WTC11 (cell line): ENCODE results near the gene CFAP100. TPM values are rescaled to one million over a fixed set of nuclear protein-coding genes. Genes with fewer than 3 reads are reported as not detected.

ENCODE experiments used
- FOXJ3 ChIP-seq: sonication (generic); formaldehyde crosslinking; IDR thresholded peaks from 2 replicates; pipeline ENCODE4 v1.9.0; 2021; ENCODE audit warnings: missing genetic modification reagents, mild to moderate bottlenecking, borderline replicate concordance
- FOXP1 ChIP-seq: sonication (generic); formaldehyde crosslinking; IDR thresholded peaks from 2 replicates; pipeline ENCODE4 v1.8.0; 2022; ENCODE audit warnings: missing genetic modification reagents, mild to moderate bottlenecking, moderate library complexity, borderline replicate concordance
- GABPB1 ChIP-seq: sonication (generic); formaldehyde crosslinking; IDR thresholded peaks from 2 replicates; pipeline ENCODE4 v1.8.1; 2023; ENCODE audit warnings: mild to moderate bottlenecking, missing genetic modification reagents
- GRHL2 ChIP-seq: fragments of 250-450 bp; sonication (Bioruptor Pico); IDR thresholded peaks from 2 replicates; pipeline ENCODE4 v1.8.0; 2022; ENCODE audit warnings: mild to moderate bottlenecking, moderate library complexity; ENCODE audit not compliant: insufficient replicate concordance, severe bottlenecking
- HMGA2 ChIP-seq: fragments of 250-450 bp; sonication (Bioruptor Pico); IDR thresholded peaks from 2 replicates; pipeline ENCODE4 v1.4.0; 2021; ENCODE audit warnings: mild to moderate bottlenecking, moderate library complexity
- MYBL2 ChIP-seq: sonication (generic); formaldehyde crosslinking; IDR thresholded peaks from 2 replicates; pipeline ENCODE4 v1.8.1; 2023; ENCODE audit warnings: mild to moderate bottlenecking, moderate library complexity, missing genetic modification reagents
- NFATC4 ChIP-seq: fragments of 250-450 bp; sonication (Bioruptor Pico); IDR thresholded peaks from 2 replicates; pipeline ENCODE4 v1.9.0; 2021; ENCODE audit warnings: mild to moderate bottlenecking
- RELA ChIP-seq: sonication (generic); formaldehyde crosslinking; IDR thresholded peaks from 2 replicates; pipeline ENCODE4 v1.8.1; 2022; ENCODE audit warnings: missing genetic modification reagents, mild to moderate bottlenecking, borderline replicate concordance
- RORB ChIP-seq: fragments of 250-450 bp; sonication (Bioruptor Pico); IDR thresholded peaks from 2 replicates; pipeline ENCODE4 v1.9.0; 2021; ENCODE audit warnings: mild to moderate bottlenecking
- SMAD3 ChIP-seq: sonication (generic); formaldehyde crosslinking; IDR thresholded peaks from 2 replicates; pipeline ENCODE4 v1.8.0; 2022; ENCODE audit warnings: missing genetic modification reagents, mild to moderate bottlenecking, borderline replicate concordance
- total RNA-seq: library from RNA; stranded (reverse); gene quantifications from 3 replicates; pipeline ENCODE4 v1.2.3, GENCODE V29; 2021
- TF ChIP-seq, protein P1 (sequence below): sonication (generic); formaldehyde crosslinking; conservative IDR thresholded peaks from 2 replicates; pipeline ENCODE4 v1.8.1; 2023; ENCODE audit warnings: mild to moderate bottlenecking, low read depth, missing genetic modification reagents, moderate library complexity
- TF ChIP-seq, protein P2 (sequence below): sonication (generic); formaldehyde crosslinking; IDR thresholded peaks from 2 replicates; pipeline ENCODE4 v1.8.1; 2023; ENCODE audit warnings: mild to moderate bottlenecking, missing genetic modification reagents
- TF ChIP-seq, protein P3 (sequence below): fragments of 250-450 bp; sonication (Bioruptor Pico); conservative IDR thresholded peaks from 2 replicates; pipeline ENCODE4 v1.9.0; 2021; ENCODE audit warnings: mild to moderate bottlenecking
- TF ChIP-seq, protein P4 (sequence below): sonication (generic); formaldehyde crosslinking; IDR thresholded peaks from 2 replicates; pipeline ENCODE4 v1.8.0; 2023; ENCODE audit warnings: mild to moderate bottlenecking, missing genetic modification reagents
- TF ChIP-seq, protein P5 (sequence below): sonication (generic); formaldehyde crosslinking; IDR thresholded peaks from 2 replicates; pipeline ENCODE4 v1.8.1; 2022; ENCODE audit warnings: mild to moderate bottlenecking, missing genetic modification reagents, moderate library complexity, borderline replicate concordance
- TF ChIP-seq, protein P6 (sequence below): sonication (generic); formaldehyde crosslinking; IDR thresholded peaks from 2 replicates; pipeline ENCODE4 v1.8.1; 2023; ENCODE audit warnings: mild to moderate bottlenecking, missing genetic modification reagents, moderate library complexity
- TF ChIP-seq, protein P7 (sequence below): fragments of 250-450 bp; sonication (Bioruptor Pico); IDR thresholded peaks from 2 replicates; pipeline ENCODE4 v1.9.0; 2021; ENCODE audit warnings: moderate library complexity, mild to moderate bottlenecking, inconsistent platforms, borderline replicate concordance
- TF ChIP-seq, protein P8 (sequence below): sonication (generic); formaldehyde crosslinking; IDR thresholded peaks from 2 replicates; pipeline ENCODE4 v1.8.1; 2022; ENCODE audit warnings: low read depth, missing genetic modification reagents, borderline replicate concordance
- TF ChIP-seq, protein P9 (sequence below): sonication (generic); formaldehyde crosslinking; IDR thresholded peaks from 2 replicates; pipeline ENCODE4 v1.8.0; 2022; ENCODE audit warnings: mild to moderate bottlenecking, missing genetic modification reagents

CFAP100 gene
- total RNA-seq, 1 experiment from 2014 or later = not detected

DNA sequence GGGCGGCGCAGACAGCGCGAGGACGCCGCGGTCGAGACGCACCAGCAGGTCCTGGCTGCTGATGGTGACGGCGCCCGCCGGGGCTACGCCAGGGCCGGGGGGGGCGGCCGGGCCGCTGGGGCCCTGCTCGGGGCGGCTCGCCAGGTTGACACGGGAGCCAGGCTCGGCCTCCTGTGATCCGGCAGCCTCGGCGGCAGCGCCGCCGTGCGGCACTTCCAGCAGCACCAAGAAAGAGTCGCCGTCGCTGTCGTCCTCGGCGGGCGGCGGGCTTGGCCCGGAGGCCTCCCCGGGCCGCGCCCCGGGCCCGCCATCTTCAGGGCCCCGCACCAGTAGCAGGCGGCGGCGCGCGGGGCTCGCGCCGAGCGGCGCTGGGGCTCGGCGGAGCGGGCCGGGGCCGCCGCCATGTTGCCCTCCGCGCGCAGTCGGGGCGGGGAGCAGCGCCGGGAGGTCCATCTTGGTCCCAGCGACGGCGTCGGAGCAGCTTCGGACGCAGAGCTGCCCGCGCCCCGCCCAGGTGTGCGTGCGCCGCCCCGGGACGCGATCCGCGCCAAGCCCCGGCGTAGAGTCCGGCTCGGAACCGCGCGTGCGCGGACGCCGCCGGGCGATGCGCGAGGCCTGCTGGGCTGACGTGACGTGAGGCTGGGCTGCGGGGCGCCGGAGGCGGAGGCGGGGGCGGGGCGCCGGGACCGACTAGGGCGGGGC lies 80.9 kb downstream of the CFAP100 start, which contains the start of gene ZXDC (continued):
- TF ChIP-seq, protein P1, sequence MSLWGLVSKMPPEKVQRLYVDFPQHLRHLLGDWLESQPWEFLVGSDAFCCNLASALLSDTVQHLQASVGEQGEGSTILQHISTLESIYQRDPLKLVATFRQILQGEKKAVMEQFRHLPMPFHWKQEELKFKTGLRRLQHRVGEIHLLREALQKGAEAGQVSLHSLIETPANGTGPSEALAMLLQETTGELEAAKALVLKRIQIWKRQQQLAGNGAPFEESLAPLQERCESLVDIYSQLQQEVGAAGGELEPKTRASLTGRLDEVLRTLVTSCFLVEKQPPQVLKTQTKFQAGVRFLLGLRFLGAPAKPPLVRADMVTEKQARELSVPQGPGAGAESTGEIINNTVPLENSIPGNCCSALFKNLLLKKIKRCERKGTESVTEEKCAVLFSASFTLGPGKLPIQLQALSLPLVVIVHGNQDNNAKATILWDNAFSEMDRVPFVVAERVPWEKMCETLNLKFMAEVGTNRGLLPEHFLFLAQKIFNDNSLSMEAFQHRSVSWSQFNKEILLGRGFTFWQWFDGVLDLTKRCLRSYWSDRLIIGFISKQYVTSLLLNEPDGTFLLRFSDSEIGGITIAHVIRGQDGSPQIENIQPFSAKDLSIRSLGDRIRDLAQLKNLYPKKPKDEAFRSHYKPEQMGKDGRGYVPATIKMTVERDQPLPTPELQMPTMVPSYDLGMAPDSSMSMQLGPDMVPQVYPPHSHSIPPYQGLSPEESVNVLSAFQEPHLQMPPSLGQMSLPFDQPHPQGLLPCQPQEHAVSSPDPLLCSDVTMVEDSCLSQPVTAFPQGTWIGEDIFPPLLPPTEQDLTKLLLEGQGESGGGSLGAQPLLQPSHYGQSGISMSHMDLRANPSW = no peak; the same call in 1 of the 2 replicates
- TF ChIP-seq, protein P2, sequence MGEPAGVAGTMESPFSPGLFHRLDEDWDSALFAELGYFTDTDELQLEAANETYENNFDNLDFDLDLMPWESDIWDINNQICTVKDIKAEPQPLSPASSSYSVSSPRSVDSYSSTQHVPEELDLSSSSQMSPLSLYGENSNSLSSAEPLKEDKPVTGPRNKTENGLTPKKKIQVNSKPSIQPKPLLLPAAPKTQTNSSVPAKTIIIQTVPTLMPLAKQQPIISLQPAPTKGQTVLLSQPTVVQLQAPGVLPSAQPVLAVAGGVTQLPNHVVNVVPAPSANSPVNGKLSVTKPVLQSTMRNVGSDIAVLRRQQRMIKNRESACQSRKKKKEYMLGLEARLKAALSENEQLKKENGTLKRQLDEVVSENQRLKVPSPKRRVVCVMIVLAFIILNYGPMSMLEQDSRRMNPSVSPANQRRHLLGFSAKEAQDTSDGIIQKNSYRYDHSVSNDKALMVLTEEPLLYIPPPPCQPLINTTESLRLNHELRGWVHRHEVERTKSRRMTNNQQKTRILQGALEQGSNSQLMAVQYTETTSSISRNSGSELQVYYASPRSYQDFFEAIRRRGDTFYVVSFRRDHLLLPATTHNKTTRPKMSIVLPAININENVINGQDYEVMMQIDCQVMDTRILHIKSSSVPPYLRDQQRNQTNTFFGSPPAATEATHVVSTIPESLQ (CRISPR knock-in tag) = no peak
- no peak for TF ChIP-seq FOXJ3 (CRISPR knock-in tag)
- TF ChIP-seq, protein P3, sequence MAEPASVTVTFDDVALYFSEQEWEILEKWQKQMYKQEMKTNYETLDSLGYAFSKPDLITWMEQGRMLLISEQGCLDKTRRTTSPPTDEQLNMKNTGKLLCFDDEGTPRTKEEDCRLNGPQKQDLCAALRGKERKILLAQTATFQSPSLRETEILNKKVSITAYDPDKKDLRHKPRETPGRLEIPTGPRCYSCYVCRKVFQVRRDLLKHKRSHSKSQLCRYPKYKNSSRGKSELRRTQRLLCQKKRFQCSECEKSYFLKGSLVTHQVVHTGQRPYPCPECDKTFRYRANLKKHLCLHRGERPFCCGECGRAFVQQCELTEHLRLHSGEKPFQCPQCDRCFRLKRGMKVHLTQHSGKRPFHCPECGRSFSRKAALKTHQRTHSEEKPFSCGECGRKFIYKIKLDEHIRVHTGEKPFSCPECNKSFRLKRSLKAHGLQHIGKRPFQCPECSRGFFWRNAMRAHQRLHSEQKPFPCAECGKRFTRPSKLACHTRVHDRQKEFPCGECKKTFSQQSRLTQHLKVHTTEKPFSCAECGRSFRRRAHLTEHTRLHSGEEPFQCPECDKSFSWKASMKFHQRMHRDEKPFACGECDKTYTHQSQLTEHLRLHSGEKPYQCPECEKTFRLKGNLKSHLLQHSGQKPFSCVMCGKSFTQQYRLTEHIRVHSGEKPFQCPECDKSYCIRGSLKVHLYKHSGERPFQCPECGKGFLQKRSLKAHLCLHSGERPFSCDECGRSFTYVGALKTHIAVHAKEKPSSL (CRISPR knock-in tag) = no peak
- TF ChIP-seq, protein P4, sequence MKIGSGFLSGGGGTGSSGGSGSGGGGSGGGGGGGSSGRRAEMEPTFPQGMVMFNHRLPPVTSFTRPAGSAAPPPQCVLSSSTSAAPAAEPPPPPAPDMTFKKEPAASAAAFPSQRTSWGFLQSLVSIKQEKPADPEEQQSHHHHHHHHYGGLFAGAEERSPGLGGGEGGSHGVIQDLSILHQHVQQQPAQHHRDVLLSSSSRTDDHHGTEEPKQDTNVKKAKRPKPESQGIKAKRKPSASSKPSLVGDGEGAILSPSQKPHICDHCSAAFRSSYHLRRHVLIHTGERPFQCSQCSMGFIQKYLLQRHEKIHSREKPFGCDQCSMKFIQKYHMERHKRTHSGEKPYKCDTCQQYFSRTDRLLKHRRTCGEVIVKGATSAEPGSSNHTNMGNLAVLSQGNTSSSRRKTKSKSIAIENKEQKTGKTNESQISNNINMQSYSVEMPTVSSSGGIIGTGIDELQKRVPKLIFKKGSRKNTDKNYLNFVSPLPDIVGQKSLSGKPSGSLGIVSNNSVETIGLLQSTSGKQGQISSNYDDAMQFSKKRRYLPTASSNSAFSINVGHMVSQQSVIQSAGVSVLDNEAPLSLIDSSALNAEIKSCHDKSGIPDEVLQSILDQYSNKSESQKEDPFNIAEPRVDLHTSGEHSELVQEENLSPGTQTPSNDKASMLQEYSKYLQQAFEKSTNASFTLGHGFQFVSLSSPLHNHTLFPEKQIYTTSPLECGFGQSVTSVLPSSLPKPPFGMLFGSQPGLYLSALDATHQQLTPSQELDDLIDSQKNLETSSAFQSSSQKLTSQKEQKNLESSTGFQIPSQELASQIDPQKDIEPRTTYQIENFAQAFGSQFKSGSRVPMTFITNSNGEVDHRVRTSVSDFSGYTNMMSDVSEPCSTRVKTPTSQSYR (CRISPR knock-in tag) = no peak
- no peak for TF ChIP-seq RORB
- TF ChIP-seq RELA (CRISPR knock-in tag) = no peak
- TF ChIP-seq, protein P5, sequence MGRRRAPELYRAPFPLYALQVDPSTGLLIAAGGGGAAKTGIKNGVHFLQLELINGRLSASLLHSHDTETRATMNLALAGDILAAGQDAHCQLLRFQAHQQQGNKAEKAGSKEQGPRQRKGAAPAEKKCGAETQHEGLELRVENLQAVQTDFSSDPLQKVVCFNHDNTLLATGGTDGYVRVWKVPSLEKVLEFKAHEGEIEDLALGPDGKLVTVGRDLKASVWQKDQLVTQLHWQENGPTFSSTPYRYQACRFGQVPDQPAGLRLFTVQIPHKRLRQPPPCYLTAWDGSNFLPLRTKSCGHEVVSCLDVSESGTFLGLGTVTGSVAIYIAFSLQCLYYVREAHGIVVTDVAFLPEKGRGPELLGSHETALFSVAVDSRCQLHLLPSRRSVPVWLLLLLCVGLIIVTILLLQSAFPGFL = no peak
- no peak for TF ChIP-seq GRHL2 (CRISPR knock-in tag)
- TF ChIP-seq GABPB1 (CRISPR knock-in tag) = no peak
- TF ChIP-seq, protein P6, sequence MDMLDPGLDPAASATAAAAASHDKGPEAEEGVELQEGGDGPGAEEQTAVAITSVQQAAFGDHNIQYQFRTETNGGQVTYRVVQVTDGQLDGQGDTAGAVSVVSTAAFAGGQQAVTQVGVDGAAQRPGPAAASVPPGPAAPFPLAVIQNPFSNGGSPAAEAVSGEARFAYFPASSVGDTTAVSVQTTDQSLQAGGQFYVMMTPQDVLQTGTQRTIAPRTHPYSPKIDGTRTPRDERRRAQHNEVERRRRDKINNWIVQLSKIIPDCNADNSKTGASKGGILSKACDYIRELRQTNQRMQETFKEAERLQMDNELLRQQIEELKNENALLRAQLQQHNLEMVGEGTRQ = 0 out of 2 replicates have a peak, but pooled peaks have one; percentile 5
- TF ChIP-seq, protein P7, sequence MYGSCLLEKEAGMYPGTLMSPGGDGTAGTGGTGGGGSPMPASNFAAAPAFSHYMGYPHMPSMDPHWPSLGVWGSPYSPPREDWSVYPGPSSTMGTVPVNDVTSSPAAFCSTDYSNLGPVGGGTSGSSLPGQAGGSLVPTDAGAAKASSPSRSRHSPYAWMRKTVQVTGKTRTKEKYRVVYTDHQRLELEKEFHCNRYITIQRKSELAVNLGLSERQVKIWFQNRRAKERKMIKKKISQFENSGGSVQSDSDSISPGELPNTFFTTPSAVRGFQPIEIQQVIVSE (CRISPR knock-in tag) = no peak
- TF ChIP-seq, protein P8, sequence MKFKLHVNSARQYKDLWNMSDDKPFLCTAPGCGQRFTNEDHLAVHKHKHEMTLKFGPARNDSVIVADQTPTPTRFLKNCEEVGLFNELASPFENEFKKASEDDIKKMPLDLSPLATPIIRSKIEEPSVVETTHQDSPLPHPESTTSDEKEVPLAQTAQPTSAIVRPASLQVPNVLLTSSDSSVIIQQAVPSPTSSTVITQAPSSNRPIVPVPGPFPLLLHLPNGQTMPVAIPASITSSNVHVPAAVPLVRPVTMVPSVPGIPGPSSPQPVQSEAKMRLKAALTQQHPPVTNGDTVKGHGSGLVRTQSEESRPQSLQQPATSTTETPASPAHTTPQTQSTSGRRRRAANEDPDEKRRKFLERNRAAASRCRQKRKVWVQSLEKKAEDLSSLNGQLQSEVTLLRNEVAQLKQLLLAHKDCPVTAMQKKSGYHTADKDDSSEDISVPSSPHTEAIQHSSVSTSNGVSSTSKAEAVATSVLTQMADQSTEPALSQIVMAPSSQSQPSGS (CRISPR knock-in tag) = no peak
- no peak for TF ChIP-seq SMAD3 (CRISPR knock-in tag)
- no peak for TF ChIP-seq MYBL2 (CRISPR knock-in tag)
- TF ChIP-seq FOXP1 = no peak
- TF ChIP-seq HMGA2 (CRISPR knock-in tag) = no peak
- TF ChIP-seq NFATC4 (CRISPR knock-in tag) = no peak
- TF ChIP-seq, protein P9, sequence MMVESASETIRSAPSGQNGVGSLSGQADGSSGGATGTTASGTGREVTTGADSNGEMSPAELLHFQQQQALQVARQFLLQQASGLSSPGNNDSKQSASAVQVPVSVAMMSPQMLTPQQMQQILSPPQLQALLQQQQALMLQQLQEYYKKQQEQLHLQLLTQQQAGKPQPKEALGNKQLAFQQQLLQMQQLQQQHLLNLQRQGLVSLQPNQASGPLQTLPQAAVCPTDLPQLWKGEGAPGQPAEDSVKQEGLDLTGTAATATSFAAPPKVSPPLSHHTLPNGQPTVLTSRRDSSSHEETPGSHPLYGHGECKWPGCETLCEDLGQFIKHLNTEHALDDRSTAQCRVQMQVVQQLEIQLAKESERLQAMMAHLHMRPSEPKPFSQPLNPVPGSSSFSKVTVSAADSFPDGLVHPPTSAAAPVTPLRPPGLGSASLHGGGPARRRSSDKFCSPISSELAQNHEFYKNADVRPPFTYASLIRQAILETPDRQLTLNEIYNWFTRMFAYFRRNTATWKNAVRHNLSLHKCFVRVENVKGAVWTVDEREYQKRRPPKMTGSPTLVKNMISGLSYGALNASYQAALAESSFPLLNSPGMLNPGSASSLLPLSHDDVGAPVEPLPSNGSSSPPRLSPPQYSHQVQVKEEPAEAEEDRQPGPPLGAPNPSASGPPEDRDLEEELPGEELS (CRISPR knock-in tag) = 0 out of 2 replicates have a peak, but pooled peaks have one; percentile 3
